ENCODE data around the gene EPB41L4A.

- no peak for TF ChIP-seq CTCF (IDR thresholded peaks at IDR 0.05)
- no peak for TF ChIP-seq POLR2AphosphoS5 (IDR thresholded peaks at IDR 0.05; ENCODE audit: low read depth, low read length)
- TF ChIP-seq SIN3A (IDR thresholded peaks at IDR 0.05; ENCODE audit: borderline replicate concordance, insufficient read depth, low read depth, low read length) = no peak
- no peak for TF ChIP-seq TCF7L2 (IDR thresholded peaks at IDR 0.05; ENCODE audit: low read depth, low read length)
Measured at GRCh38 chr5:112283943-112284929, 134.8 kb downstream of the EPB41L4A start.
